Measurements from ENCODE around the gene NELFCD. TPM values are rescaled to one million over a fixed set of nuclear protein-coding genes. Genes with fewer than 3 reads are reported as not detected.

Gene NELFCD
- total RNA-seq, 1 donor from 2014 or later, result 122 TPM

DNA sequence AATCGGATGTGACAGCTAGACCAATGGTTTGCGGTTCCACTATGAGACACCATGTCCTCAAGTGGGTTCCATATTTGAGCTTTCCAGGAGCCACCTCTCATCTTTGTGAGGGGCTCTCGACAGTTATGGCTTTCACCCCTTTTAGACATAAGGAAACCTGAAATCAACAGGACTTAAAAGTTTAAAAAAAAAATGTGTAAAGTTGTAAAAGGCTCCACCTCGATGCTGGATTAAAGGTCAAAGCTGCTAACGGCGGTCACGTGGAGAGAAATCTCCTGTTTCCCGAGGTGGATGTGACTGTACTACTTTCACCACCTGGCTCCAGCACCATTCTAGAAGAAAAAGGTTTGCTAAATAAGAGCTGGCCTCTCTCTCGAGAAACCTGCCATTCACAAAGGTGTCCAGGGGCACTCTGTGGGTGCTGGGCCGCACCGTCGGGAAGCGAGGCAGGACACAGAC lies 50.5 kb downstream of the NELFCD start:
- no peak for DNase-seq (ENCODE audit: low spot score, unreplicated experiment)
- Mint-ChIP-seq H3K36me3 (ENCODE audit: insufficient read depth) (peaks cover 15% of the 10 kb centered on the region), H3K4me3 (ENCODE audit: low read depth) (peak overlapping the region; percentile 93), H3K27ac (peak overlapping the region; percentile 45), H3K9me3 (ENCODE audit: low read depth) (no peaks in the 10 kb centered on the region), H3K27me3 (no peaks in the 10 kb centered on the region), H3K4me1 (ENCODE audit: low read depth) (peaks cover 24% of the 10 kb centered on the region)
- TF ChIP-seq, protein P1, sequence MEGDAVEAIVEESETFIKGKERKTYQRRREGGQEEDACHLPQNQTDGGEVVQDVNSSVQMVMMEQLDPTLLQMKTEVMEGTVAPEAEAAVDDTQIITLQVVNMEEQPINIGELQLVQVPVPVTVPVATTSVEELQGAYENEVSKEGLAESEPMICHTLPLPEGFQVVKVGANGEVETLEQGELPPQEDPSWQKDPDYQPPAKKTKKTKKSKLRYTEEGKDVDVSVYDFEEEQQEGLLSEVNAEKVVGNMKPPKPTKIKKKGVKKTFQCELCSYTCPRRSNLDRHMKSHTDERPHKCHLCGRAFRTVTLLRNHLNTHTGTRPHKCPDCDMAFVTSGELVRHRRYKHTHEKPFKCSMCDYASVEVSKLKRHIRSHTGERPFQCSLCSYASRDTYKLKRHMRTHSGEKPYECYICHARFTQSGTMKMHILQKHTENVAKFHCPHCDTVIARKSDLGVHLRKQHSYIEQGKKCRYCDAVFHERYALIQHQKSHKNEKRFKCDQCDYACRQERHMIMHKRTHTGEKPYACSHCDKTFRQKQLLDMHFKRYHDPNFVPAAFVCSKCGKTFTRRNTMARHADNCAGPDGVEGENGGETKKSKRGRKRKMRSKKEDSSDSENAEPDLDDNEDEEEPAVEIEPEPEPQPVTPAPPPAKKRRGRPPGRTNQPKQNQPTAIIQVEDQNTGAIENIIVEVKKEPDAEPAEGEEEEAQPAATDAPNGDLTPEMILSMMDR (IDR thresholded peaks at IDR 0.05; ENCODE audit: unreplicated experiment), result no peak

DNA sequence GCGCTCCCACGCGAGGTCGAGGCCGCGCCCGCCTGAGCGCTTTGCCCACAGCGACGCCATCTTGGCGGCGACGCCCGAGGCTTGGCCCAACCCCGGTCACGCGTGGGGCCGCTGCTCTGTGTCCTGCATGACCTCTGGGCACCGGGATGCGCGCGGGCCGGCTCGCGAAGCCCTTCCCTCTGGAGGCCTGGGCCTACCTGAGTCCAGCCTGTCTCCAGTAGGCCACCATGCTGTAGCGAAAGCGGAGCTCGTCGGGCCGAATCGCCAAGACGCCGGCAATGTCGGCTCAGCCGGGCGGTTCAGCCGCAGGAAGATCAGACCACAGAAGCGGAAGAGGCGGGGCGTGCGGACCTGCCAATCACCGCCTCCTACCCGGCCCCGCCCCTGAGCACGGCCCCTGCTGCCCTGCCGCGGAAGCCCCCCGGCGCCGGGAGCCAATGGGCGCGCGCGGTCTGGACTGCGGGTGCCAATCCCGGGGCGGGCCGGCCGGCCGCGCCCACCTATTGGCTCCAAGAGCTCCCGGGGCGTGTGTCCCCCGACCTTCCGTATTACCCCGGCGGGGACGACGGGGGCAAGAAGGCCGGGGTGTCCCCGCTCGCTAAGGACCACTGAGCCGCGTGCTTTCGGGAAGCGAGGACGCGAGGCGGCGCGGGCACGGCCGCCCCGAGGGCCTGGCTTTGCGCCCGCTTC lies 51.1 kb downstream of the NELFCD start, which contains the start of gene ATP5F1E:
TSS of gene ATP5F1E (minus strand) at position 313 of the 690 bp plus-strand sequence. CDS start at position 229, 84 bp downstream.
- TF ChIP-seq, protein P1 (IDR thresholded peaks at IDR 0.05; ENCODE audit: unreplicated experiment), result no peak
- H3K9me3 Mint-ChIP-seq (ENCODE audit: low read depth), result no peaks in the 10 kb centered on the region
- DNase-seq (ENCODE audit: low spot score, unreplicated experiment), result peak; percentile 93
- H3K27ac Mint-ChIP-seq, result peak within 1 kb of the TSS; percentile 95
- H3K27me3 Mint-ChIP-seq, result no peaks in the 10 kb centered on the region
- H3K4me3 Mint-ChIP-seq (ENCODE audit: low read depth), result peak within 1 kb of the TSS; percentile 93
- H3K4me1 Mint-ChIP-seq (ENCODE audit: low read depth), result peaks cover 24% of the 10 kb centered on the region
- H3K36me3 Mint-ChIP-seq (ENCODE audit: insufficient read depth), result peaks cover 16% of the 10 kb centered on the region

DNA sequence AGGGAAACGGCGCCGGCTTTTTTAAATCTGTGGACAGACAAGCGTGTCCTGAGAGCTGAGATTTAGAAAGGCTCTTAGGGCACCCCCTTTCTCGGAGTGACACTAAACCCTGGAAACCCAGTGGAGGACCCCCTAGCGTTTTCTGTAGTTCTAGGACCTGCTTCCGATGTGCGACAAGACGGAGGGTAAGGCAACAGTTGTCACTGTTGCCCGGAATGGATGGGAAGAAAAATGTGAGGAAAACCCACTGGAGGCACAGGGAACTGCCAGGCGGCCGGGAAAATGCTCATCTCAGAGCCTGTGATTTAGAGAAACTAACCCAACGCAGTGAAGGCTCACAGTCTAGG lies 51.6 kb downstream of the NELFCD start:
- peak overlapping the region; percentile 93 for H3K4me3 Mint-ChIP-seq (ENCODE audit: low read depth)
- H3K4me1 Mint-ChIP-seq (ENCODE audit: low read depth), result peaks cover 24% of the 10 kb centered on the region
- peak overlapping the region; percentile 88 for H3K27ac Mint-ChIP-seq

DNA sequence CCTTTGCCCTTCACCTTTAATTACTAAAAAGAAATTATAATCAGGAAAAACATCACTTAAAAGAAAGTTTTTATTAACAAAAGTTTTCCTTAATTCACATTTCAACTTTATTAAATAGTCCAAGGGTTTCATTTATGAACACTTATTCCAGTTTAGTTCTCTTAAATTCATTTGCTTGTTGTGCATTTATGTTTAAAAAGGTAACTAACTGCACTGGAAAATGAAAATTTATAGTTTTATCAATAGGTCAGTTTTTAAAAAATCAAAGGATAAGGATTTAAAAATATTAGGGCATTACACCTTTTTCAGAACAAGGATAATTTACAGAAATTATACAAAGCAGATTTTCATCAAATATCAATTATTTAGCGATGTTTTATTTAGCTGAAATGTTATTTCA lies 52.0 kb downstream of the NELFCD start:
- no peaks in the 10 kb centered on the region for H3K9me3 Mint-ChIP-seq (ENCODE audit: low read depth)
- H3K27ac Mint-ChIP-seq, result peak overlapping the region; percentile 88
- no peak for DNase-seq (ENCODE audit: low spot score, unreplicated experiment)
- H3K36me3 Mint-ChIP-seq (ENCODE audit: insufficient read depth), result peaks cover 17% of the 10 kb centered on the region
- no peaks in the 10 kb centered on the region for H3K27me3 Mint-ChIP-seq
- H3K4me3 Mint-ChIP-seq (ENCODE audit: low read depth), result peak overlapping the region; percentile 93
- TF ChIP-seq, protein P1 (IDR thresholded peaks at IDR 0.05; ENCODE audit: unreplicated experiment), result no peak
- peaks cover 21% of the 10 kb centered on the region for H3K4me1 Mint-ChIP-seq (ENCODE audit: low read depth)

More for the DNA sequence above, 51.6 kb downstream of the NELFCD start:
- Mint-ChIP-seq H3K27me3 (no peaks in the 10 kb centered on the region), H3K36me3 (ENCODE audit: insufficient read depth) (peaks cover 17% of the 10 kb centered on the region), H3K9me3 (ENCODE audit: low read depth) (no peaks in the 10 kb centered on the region)
- TF ChIP-seq, protein P1 (IDR thresholded peaks at IDR 0.05; ENCODE audit: unreplicated experiment), result peak; percentile 27
- no peak for DNase-seq (ENCODE audit: low spot score, unreplicated experiment)

DNA sequence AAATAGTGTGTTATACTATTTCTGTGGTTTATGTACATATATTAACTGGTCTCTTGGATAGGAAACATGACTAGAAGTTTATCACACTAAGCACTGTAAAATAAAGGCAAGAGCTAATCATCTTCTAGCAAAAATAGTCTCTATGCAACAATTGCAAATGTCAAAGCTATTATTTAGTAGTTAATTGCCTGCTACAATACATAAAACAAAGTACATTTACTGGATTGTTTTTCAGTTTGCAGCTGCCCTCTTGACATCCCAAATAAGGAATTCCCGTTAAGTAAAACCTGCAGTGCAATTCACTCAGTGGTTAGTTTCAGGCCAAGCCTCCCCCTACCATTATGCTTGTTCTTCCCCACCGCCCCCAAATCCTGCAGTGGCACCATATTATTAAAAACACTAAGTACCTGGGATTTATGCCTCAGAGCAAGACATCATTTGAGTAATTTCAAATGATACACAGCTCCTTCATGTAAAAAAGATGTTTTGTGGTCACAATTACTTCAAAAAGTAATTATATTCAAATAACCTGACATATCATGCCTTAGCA lies 52.6 kb downstream of the NELFCD start:
- Mint-ChIP-seq H3K4me3 (ENCODE audit: low read depth) (no peak overlapping the region), H3K9me3 (ENCODE audit: low read depth) (no peaks in the 10 kb centered on the region), H3K36me3 (ENCODE audit: insufficient read depth) (peaks cover 17% of the 10 kb centered on the region), H3K4me1 (ENCODE audit: low read depth) (peaks cover 18% of the 10 kb centered on the region), H3K27me3 (no peaks in the 10 kb centered on the region), H3K27ac (no peak overlapping the region)
- DNase-seq (ENCODE audit: low spot score, unreplicated experiment), result no peak
- TF ChIP-seq, protein P1 (IDR thresholded peaks at IDR 0.05; ENCODE audit: unreplicated experiment), result no peak
